Measurements from ENCODE around the gene CASQ1.

The CASQ1 gene

DNA sequence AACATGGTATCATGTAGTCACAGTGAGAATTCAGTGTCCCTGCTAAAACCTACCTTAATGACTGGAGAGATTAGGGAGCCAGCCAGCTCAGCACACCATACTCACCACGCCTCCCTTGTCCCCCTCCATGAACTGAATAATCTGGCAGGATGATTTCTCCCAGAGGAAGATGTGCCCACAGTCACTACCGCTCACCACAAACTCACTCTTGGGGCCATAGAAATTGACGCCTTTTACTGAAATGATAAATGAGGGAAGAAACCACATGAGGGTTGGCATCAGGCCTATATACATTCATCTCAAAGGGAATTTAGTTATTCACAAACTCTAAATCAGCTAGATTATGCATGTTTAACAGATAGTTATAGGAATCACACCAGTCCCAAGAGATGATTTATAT, 32.2 kb downstream of the CASQ1 start:
- no peak for DNase-seq

DNA sequence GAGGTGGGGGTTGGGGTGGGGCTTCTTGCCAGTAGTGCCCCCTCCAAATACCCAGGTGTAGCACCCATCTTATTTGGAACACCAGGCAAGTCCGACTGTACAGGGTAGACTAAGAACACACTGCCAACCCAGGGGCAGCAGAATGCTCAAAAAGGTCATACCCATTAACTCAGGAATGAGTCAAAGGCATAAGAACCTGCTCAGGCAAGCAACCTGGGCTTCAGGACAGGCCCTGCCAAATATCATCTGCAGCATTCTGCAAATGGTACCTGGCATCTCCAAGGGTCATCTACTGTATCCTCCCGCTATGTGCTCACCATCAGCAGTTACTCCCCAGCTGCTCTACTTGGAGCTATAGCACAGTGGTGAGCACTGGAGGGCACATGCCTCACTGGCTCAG, 34.2 kb downstream of the CASQ1 start:
- no peak for DNase-seq

DNA sequence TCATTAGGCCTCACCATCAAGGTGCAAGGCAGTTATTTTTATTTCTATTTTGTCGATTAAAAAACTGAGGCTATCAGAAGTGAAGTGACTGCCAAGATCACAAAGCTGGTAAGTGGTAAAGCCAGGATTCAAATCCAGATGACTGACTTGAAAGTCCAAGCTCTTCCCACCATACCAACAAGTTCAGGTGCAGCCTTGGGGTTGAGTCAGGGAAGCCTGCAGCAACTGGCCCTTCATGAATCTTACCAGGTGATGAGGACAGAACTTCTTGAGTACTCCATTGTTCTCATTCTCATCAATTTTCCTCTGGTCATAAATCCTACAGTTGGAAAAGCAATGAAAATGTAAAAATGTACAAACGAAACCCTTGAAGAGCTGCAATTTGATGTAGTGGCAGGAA, 35.0 kb downstream of the CASQ1 start:
- no peak for DNase-seq

DNA sequence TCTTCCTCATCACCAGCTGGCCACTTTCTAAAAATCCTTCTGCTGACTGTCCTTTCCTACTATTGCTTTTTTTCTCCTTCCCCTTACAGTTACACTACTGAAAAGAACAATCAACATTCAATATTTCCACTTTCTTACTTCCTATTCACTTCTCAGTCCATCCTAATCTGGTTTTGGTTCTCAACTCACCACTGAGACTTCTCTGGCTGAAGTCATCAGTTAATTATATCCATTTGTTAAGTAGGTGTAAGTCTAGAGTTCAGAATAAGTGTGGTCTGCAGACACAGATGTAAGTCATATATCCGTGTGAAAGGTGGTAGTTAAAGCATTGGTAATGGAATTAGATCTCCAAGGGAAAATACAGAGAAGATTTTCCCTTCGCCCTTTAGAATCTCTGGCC, 36.2 kb downstream of the CASQ1 start:
- DNase-seq, result no peak

DNA sequence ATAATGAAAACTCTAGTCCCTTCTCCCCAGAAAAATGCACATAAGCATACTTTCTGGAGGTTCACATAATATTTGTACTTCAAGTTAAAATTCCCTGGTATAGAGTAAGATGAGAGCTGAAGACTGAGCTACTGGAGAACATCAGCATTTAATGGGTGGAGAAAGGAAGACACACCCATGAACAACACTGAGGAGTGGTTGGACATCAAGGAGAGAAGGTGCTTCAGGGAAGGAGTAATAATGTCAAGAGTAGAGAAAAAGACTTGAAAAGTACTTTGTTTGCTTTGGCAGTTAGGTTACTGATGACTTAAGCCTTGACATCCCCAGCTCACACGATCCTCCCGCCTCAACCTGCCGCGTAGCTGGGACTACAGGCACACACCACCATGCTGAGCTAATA, 36.7 kb downstream of the CASQ1 start:
- DNase-seq, result no peak

DNA sequence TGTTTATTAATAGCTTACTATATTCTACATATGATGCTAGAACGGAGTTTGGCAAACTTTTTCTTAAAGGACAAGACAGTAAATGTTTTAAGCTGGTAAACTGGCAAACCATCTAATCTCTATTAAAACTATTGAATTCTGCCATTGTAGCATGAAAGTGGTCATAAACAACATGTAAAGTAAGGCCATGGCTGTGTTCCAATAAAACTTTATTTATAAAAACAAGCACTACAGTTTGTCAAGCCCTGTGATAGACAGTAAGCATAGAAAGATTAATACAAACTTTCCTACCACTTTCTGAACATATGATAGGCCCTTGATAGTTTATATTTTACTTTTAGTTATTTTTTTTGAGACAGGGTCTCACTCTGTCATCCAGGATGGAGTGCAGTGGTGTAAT, 37.2 kb downstream of the CASQ1 start:
- DNase-seq, result no peak

DNA sequence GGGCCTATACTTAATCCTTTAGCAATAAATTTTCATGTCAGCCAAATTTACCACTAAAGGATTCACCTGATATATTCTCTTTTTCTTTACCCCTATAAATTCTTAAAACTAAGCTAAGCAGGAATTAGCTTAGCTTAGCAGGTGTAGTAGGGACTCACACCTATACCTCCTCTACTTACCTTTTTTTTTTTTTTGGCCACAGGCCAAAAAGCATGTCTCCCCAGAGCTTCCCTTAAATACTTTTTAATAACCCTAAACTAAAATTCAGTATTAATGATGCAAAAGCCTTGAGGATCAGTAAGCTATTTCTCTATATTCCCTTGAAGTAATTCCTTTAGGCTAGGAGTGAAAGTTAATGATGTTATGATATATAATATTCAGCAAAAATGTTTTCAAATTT, 38.1 kb downstream of the CASQ1 start:
- no peak for DNase-seq

DNA sequence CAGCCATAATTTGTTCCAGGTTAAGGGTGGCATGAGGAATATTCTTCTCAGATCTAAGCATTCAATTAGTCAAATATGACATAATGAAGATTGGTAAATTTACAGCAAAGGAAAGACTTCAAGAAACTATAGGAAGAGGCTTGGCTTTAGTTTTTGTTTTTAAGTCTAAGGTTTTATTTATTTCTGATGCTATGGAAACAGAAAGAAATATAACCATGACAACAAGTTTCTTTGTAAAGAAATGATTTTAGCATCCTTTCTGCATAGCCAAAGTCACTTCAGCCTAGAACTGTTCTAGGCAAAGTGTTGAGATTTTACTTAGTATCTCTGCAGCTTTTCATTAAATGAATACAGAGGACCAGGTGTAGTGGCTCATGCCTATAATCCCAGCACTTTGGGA, 42.5 kb downstream of the CASQ1 start:
- DNase-seq, result no peak

DNA sequence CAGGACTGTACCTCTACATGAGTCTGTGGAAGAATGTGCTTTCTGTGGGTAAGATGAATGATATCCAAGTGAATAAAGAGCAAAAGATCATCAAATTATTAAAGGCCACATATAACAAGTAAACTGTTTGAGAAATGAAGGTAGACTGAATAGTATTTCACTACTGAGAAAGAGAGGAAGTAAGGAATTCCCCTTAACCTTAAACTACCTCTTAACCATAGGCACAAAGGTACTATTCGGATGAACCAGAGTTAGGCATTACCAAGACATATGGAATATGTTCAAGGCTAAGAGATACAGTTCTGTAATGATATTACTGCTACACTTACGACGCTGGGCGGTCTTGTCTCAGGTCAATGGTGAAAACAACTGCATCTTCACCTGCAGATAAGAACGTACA, 46.4 kb downstream of the CASQ1 start:
- DNase-seq, result no peak

DNA sequence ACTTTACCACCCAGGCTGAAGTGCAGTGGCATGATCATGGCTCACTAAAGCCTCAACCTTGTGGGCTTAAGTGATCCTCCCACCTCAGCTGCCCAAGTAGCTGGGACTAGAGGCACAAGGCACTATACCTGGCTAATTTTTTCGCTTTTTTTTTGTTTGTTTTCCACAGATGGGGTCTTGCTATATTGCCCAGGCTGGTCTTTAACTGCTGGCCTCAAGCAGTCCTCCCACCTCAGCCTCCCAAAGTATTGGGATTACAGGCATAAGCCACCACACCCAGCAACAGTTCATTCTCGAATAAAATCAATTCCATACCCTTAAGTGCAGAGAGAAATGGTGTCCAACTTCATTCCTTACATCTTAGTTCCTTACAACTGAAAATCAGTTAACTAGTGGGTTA, 47.2 kb downstream of the CASQ1 start:
- DNase-seq, result no peak

DNA sequence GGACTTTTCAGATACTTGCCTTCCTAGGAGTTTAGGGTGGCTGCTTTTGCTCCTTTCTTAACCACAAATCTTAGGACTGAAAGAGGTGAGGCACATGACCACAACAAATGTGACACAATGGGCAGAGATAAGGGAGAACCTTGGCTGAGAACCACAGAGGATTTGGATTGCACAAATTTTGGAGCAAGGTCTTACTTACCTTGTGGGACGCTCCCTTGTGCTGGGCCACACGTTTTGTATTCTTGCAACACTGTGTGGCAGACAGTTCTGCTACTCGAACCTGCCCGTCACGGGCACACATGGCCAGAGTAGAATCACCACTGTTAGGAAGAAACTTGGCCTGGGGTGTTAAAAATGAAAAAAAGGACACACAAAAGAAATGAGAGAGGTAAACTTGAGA, 48.0 kb downstream of the CASQ1 start:
- no peak for DNase-seq

DNA sequence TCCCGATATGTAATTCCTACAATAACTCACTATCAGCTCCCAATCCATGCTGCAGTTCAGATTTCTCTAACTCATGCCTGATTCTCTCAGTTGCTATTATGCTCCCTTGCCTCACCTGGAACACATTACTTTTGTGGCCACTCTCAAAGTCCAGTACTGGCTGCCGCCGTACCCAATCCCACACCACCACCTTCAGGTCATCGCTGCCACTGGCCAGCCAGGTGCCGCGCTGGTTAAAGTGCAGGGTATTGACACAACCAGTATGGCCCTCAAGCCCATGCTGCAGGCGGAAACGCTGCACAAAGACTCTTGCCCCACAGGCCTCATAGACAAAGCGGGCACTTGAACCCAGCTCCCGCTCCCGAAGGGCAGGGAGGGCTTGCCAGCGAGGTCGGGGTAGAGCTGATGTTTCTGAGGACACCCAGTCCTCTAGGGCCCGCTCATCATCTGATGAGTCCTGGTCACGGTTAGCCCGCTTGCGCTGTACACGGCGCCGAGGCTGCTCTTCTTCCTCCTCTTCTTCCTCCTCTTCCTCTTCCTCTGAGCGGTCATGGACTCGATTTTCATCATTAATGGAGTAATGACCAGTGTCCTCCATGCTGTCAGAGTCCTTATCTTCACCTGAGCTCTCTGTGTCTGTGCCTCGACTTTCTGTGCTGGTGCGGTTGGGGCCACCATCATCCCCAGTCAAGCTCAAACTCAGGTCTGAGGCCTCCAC, 49.4 kb downstream of the CASQ1 start:
- DNase-seq, result no peak

DNA sequence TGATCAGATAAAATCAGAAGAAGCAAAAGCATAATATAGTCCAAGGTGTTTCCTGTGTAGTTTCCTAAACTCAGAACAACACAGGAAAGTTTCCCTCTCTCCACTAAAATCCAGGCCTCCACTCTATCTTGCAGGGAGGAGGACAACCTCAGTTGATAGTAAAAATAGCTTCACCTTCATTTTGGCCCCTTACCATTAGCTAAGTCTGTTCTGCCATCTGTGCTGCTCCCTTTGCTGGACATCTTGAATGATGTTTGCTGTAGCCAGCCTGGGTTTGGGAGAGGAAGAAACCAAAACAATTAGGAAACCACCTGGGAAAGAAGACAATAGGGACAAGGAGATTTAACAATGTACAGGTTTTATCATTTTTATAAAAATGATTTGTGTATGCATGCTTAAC, 53.4 kb downstream of the CASQ1 start:
- no peak for DNase-seq

DNA sequence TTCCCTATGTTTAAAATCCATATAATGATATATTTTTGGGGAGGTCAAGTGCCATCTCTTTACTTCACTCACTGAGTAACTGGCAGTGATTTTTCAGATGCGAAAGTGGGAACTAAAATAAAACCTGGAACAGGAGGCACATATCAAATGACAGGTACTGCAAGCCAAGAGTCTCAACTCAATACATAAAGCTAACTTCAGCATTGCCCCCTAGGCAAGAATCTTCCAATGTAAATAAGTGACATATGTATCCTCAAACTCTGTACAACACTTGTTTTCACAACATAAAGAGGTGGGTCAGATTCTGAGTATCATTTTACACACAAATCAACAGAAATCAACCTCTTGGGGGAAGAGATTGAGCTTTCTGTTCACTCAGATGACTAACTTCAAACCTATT, 53.8 kb downstream of the CASQ1 start:
- no peak for DNase-seq

DNA sequence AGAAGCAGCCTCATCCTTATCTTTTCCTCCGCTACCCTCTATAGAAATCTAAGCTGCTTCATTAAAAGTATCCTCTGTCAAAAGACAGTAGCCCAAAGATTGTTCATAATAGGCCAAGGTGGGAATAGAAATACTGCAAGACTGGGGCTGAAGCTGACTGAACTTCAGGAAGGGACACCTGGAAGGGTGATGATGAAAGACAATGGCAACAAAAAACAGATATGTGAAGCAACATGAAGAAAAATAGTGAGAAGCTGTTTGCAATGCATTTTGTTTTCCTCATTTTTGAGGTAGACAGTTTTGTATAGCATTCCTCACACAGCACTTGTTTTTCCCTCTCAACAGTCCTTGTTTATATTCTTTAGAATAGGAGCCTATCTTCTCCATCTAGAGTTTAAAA, 55.1 kb downstream of the CASQ1 start:
- no peak for DNase-seq

DNA sequence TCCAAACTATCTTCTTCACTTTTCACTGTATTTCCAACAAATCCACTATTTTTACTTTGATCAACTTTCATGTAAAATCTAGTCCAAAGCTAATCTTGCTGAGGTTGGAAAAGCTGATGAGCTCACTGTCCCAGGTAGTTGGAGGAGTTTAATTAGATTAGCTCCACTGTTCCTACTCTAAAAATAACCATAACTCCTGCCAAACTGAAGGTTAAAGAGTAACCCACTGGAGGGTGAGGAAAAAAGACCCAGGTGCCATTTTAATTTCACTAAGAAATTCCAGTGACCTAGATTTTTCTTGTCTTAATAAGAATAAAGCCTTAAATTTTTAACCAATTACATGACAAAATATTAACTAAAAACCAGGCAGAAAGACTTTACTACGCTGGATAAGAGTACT, 56.7 kb downstream of the CASQ1 start:
- DNase-seq, result no peak

DNA sequence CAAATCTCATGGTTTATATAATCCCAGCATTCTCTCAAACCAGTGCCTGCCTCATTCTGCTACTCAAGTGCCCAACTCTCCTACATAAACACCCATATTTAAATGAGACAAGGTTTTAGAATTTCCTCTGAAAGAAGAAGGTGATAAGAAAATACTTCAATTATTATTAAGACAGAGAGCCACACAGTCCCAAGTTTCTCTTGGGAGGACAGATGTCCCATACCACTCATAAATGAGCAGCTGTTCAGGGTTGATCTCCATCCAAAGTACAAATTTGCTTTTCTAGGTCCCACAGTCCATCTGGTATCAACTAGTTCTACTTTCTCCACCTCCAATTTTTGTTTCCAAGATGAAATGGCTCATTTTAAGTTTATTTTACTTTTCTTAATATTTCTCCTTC, 60.6 kb downstream of the CASQ1 start:
- peak in 1 of 58 donors; percentile 3 for DNase-seq
